GM12872 (cell line): Measurements from ENCODE around the gene ZSCAN2.
A peak's percentile ranks its signal among the peaks of the same experiment; 100 is the strongest.

Experiments
- CTCF ChIP-seq: IDR thresholded peaks from 3 replicates; pipeline ENCODE4 v1.5.1; 2011; ENCODE audit warnings: low read depth, mild to moderate bottlenecking, low read length, moderate library complexity; ENCODE audit not compliant: insufficient read depth

The ZSCAN2 gene

GRCh38 chr15:84624359-84624758 is 23.6 kb downstream of the ZSCAN2 start:
- TF ChIP-seq CTCF: no peak

- no peak for TF ChIP-seq CTCF
These were observed 24.3 kb downstream of the ZSCAN2 start for GRCh38 chr15:84625123-84625522.

GRCh38 chr15:84629033-84629432 is 28.2 kb downstream of the ZSCAN2 start:
- no peak for TF ChIP-seq CTCF

- no peak for TF ChIP-seq CTCF
These were observed 31.0 kb downstream of the ZSCAN2 start for GRCh38 chr15:84631706-84632272.

GRCh38 chr15:84633311-84634227 is 32.8 kb downstream of the ZSCAN2 start:
- TF ChIP-seq CTCF: no peak

- TF ChIP-seq CTCF: no peak
These were observed 33.5 kb downstream of the ZSCAN2 start for GRCh38 chr15:84634228-84634837.

- 0 out of 3 replicates have a peak, but pooled peaks have one; percentile 8 for TF ChIP-seq CTCF
These were observed 37.3 kb downstream of the ZSCAN2 start for GRCh38 chr15:84638103-84638502.
